Central memory CD4-positive, alpha-beta T cell (primary cell): ENCODE measurements around the gene CRYGC.
"Not testable (repeated sequence)": the region's sequence is repeated elsewhere in the genome, so short reads cannot be mapped to it uniquely, and the experiment has no call there.

ENCODE experiments used
- DNase-seq: peaks from one replicate; pipeline ENCODE4 v3.0.0; 2022

CRYGC gene

GRCh38 chr2:208136716-208137094 lies 7.1 kb upstream of the CRYGC start:
- DNase-seq, result no peak

DNA sequence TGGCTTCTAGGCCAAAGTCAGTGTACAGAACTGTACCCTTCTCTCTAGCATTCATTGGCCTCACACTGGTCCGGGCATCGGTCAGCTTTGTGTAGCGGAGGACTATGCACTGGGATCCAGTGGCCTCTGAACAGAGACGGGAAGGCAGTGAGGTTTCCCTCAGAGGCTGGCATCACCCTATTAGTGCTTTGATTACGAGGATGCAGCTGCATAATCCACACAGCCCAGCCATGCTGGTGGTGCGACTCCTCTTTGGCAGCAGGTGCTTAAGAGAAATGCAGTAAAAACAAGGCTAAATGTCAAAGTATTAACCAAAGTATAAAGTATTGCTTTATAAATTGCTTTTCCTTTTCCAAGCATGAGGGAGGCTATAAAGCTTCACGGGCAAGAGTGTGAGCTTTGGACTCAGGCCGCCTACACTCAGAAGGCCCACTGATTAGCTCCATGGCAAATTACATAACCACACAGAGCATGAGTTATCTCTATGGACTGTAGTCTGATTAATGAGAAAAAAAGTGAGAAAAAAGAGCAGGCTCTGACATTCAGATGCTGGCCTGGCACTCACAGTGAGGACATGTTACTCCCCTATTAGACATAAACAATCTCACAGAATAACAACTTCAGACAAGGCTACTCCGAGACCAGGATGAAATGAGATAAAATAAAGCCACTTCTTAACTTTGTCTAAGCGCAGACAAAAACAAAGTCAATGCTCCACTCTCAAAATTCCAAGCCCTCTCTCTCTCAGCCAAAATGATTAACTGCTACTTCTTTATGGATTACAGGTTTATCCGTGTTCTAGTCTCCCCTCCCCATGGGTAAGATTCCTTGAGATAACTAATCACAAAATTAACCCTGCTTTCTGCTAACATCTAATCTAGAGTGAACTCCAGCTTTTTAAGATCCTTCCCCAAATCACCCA lies 6.4 kb upstream of the CRYGC start:
- no peak for DNase-seq

DNA sequence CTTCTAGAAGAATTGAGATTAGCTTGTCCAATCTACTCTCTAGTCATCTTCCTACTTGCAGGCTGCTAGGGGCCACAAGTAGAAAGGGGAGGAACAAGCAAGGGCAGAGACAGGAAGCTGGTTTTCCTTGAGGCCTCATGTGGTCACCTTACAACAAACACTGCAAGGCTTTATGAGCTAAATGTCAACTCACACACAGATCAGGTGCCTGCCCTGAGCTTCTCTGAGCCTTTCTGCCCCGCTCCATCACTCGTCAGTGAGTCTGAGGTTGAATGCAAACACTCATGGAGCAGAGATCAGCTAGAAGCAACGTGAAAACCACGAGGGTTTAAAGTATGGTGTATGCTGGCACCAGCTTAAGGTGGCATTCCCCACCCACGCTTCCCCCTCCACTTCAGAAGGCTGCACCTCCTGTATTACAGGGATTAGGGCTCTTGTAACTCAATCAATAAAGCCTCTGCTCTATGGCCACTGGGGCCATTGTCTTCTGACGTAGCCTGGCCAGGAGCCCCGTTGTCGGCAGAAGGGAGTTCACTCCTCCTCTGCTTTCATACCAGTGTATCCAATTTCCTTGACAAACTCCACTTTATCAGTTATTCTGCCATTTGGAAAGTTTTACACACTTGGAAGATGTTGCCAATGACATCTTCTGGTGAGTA lies 5.4 kb upstream of the CRYGC start:
- DNase-seq, result no peak

- DNase-seq, result no peak
Observed at GRCh38 chr2:208130712-208131110, 1.1 kb upstream of the CRYGC start.

DNA sequence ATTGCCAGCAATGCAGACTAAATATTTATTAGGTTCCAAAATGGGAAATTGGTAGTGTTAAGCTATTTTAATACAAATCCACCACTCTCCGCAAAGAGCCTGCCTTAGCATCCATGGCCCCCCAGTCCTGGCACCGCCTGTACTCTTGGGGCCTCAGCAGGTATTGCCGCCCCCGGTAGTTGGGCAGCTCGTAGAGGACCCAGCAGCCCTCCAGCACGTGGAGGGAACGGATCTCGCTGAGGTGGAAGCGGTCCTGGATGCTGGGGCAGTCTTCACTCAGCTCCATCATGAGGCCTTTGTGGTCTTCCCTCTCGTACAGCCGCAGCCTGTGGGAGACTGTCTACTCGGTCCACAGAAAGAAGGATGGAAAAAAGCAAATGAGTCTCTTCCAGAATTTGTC lies 1.5 kb downstream of the CRYGC start:
- DNase-seq, result no peak

- DNase-seq, result no peak
Observed at GRCh38 chr2:208127090-208127489, 2.5 kb downstream of the CRYGC start.

DNA sequence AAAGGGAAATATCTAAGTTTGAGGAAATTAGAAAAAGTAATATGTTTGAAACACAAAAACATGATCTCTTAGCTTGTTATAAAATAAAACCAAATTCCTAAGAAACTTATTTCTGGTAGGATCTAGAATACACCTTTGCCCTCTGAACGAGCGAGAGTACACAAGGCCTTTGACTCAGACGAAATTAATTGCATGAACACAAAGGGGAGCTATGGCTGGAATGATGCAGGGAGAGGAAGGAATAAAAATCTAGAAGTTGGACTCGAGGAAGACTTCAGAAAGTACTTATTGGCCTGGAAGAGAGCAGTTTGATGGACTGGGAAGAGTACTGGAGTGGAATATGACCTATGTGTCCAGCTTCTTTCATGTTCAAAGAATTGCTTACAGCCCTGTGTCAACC lies 4.4 kb downstream of the CRYGC start:
- no peak for DNase-seq

- not testable (repeated sequence) for DNase-seq
Observed at GRCh38 chr2:208124013-208124715, 5.5 kb downstream of the CRYGC start, which contains the start of gene CRYGD. TSS of gene CRYGD (minus strand) at chr2:208124524. CDS start at chr2:208124473, 51 bp downstream.

GRCh38 chr2:208122248-208122647 lies 7.4 kb downstream of the CRYGC start:
- DNase-seq, result no peak

GRCh38 chr2:208118918-208119317 lies 10.7 kb downstream of the CRYGC start:
- DNase-seq, result no peak

DNA sequence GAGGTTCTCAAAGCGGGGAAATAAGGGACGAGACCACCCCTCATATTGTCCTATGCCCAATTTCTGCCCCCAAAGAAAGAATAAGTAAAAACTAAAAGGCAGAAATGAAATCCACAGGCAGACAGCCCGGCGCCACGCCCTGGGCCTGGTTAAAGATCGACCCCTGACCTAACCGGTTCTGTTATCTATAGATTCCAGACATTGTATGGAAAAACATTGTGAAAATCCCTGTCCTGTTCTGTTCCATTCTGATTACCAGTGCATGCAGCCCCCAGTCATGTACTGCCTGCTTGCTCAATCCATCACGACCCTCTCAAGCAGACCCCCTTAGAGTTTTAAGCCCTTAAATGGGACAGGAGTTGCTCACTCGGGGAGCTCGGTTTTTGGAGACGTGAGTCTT lies 12.2 kb downstream of the CRYGC start:
- DNase-seq, result not testable (repeated sequence)

DNA sequence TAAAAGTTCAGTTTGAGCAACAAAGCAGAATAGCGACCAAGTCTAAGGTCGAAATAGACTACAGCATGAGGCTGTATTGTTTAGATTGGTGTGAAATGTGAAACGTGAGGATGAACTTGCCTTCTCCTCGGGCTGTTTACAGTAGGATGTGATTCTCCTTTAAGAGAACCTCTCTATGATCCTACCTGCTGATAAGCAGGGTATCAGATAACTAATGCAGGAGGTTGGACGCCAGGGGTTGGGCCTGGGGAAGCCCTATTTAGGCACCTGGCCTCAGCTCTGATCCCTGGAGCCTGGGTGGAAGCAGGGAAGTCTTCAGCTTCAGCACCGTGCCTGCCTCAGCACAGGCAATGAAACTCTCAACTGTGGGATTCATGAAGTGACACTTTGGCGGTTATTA lies 16.7 kb downstream of the CRYGC start:
- no peak for DNase-seq

- not testable (repeated sequence) for DNase-seq
Observed at GRCh38 chr2:208112273-208112745, 17.3 kb downstream of the CRYGC start.

DNA sequence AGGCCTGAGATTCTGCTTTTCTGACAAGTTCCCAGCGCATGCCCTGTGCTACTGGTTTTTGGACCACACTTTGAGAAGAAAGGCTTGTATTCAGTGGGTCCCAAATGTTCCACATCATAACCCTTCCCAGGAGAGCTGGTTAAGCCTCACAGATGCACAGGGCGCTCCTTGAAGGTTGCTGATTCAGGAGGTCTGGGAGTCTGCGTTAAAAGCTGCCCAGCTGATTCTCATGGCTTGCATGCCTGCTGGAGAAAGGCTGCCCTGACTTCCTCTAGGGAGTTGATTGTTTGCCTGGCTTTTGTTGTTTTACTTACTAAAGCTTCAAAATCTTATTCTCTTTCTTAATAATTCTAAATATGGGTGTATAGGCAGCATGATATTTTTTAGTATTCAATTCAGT lies 26.0 kb downstream of the CRYGC start:
- no peak for DNase-seq

DNA sequence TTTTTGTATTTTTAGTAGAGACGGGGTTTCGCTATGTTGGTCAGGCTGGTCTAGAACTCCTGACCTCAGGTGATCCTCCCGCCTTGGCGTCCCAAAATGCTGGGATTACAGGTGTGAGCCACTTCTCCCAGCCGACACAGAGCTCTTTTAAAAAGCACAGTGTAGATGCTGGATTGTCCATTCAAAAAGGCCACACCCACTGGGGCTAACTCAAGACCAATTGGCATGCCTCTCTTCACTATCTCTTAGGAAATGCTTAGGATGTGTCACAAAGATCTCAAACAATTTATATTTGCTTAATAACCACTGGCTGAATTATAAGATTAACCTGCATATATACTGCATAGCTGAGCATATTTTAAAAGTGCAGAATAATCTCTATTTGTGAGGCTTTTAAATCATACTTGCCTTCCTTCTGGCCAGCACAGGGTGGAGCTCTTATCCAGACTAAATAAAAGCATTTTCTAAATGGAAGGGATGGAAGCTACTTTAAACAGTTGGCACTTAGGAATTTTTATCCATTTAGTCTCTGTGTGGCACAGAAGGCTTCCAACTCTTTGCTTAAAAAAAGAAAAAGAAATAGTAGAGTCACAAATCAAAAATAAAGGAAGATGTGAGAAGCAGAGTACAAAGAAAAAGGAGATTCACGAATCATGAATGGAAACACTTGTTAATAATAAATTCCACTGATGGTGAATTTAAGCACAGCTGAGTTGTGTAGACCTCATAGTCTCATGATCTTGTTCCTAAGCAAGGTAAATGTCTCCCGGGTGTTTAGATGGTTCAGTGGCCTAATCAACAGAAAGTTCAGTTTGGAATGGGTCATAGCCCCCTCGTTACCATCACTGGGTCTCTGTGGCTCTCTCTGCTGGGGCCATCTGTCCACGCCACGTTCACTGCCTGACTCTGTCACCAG lies 27.7 kb downstream of the CRYGC start:
- DNase-seq, result no peak

- DNase-seq, result no peak
Observed at GRCh38 chr2:208099682-208100470, 29.8 kb downstream of the CRYGC start.

- DNase-seq, result not testable (repeated sequence)
Observed at GRCh38 chr2:208098701-208099100, 30.9 kb downstream of the CRYGC start.

GRCh38 chr2:208098267-208098666 lies 31.4 kb downstream of the CRYGC start:
- DNase-seq, result no peak

GRCh38 chr2:208097801-208098200 lies 31.8 kb downstream of the CRYGC start:
- no peak for DNase-seq

- DNase-seq, result no peak
Observed at GRCh38 chr2:208097313-208097712, 32.3 kb downstream of the CRYGC start.

- DNase-seq, result no peak
Observed at GRCh38 chr2:208096080-208096479, 33.5 kb downstream of the CRYGC start.
